HCT116 (cell line): ENCODE data around the gene FXYD4. TPM values are rescaled to one million over a fixed set of nuclear protein-coding genes. Genes with fewer than 3 reads are reported as not detected.

ENCODE experiments used
- ATAC-seq: fragments of 200-7000 bp; cut with Tn5 transposase; 2 replicates; pipeline ENCODE4 v1.9.1; 2020; ENCODE audit warnings: mild to moderate bottlenecking, moderate library complexity
- BruUV-seq: library from RNA; stranded (reverse); fragments of 400-500 nt; replicated peaks from 2 replicates; lab custom pipeline; 2021; lab: Mats Ljungman, UMichigan
- CTCF ChIA-PET: fragments of 300-600 bp; sonication (Branson Sonifier 250); formaldehyde crosslinking; loops from one replicate; lab custom pipeline; 2021; ENCODE audit warnings: antibody characterized with exemption; lab: Charles Lee
- POLR2A ChIA-PET: fragments of 300-600, 350-600 bp; sonication (Branson Sonifier 250); formaldehyde crosslinking; loops from one replicate; lab custom pipeline; 2021; ENCODE audit warnings: antibody characterized with exemption; lab: Charles Lee
- RAD21 ChIA-PET, 2 experiments: fragments of 300-600 bp; sonication (Branson Sonifier 250); formaldehyde crosslinking; loops; one replicate each; lab custom pipeline; 2023; ENCODE audit warnings: low total read pairs in 2 of 2; ENCODE audit not compliant: uncharacterized antibody in 2 of 2, unreplicated experiment in 2 of 2, low non-redundant PET in 1 of 2; lab: Charles Lee
- DNase-seq: peaks from one replicate; pipeline ENCODE4 v3.0.0-alpha.2; 2010; ENCODE audit warnings: low read depth, low spot score
- H2AFZ ChIP-seq: fragments of 200-600 bp; shearing (Covaris generic), sonication (generic); 2 replicates; pipeline ENCODE4 v1.6.1; 2017; ENCODE audit warnings: low read depth, mixed run types, mixed read lengths, antibody characterized with exemption, low read length; ENCODE audit not compliant: poor library complexity, severe bottlenecking
- H3K27ac ChIP-seq: 2 replicates; pipeline ENCODE4 v1.5.1; 2012; ENCODE audit warnings: low read depth, low read length
- H3K27me3 ChIP-seq: fragments of 200-600 bp; sonication (generic); 2 replicates; pipeline ENCODE4 v1.6.1; 2016; ENCODE audit warnings: mixed run types, low read length, mixed read lengths; ENCODE audit not compliant: insufficient read depth
- H3K36me3 ChIP-seq, 2 experiments: fragments of 200-500 bp in 1 of 2; fragments of 200-600 bp in 1 of 2; sonication (Bioruptor generic) in 1 of 2; sonication (generic) in 1 of 2; 2 replicates each; pipeline versions ENCODE4 v1.5.1 to v1.6.1; 2014 to 2016; ENCODE audit warnings: low read length in 2 of 2, inconsistent platforms in 1 of 2, mixed read lengths in 1 of 2, mixed run types in 1 of 2; ENCODE audit not compliant: insufficient read depth in 2 of 2, control insufficient read depth in 1 of 2
- H3K4me1 ChIP-seq, 2 experiments: fragments of 200-600 bp in 1 of 2; sonication (generic) in 1 of 2; 2 replicates each; pipeline versions ENCODE4 v1.5.1 to v1.6.1; 2012 to 2017; ENCODE audit warnings: low read length in 2 of 2, inconsistent platforms in 1 of 2, mild to moderate bottlenecking in 1 of 2, mixed read lengths in 1 of 2, mixed run types in 1 of 2, moderate library complexity in 1 of 2; ENCODE audit not compliant: insufficient read depth in 2 of 2, control insufficient read depth in 1 of 2
- H3K4me2 ChIP-seq: fragments of 200-600 bp; sonication (generic); 2 replicates; pipeline ENCODE4 v1.6.1; 2017; ENCODE audit warnings: mixed run types, low read length, mixed read lengths
- H3K4me3 ChIP-seq, 2 experiments: fragments of 200-600 bp in 1 of 2; sonication (generic) in 1 of 2; replicated peaks in 1 of 2; 2 replicates each; pipeline ENCODE4 v1.5.1; 2011 to 2016; ENCODE audit warnings: low read length in 2 of 2, control low read depth in 1 of 2, low read depth in 1 of 2, mild to moderate bottlenecking in 1 of 2, mixed read lengths in 1 of 2, mixed run types in 1 of 2
- H3K79me2 ChIP-seq: fragments of 200-600 bp; sonication (generic); 2 replicates; pipeline ENCODE4 v1.6.1; 2017; ENCODE audit warnings: mild to moderate bottlenecking, mixed run types, low read length, moderate library complexity, mixed read lengths; ENCODE audit not compliant: insufficient read depth
- H3K9ac ChIP-seq: fragments of 200-600 bp; sonication (generic); 2 replicates; pipeline ENCODE4 v1.6.1; 2016; ENCODE audit warnings: low read length, mixed read lengths
- H3K9me2 ChIP-seq: fragments of 200-600 bp; sonication (generic), shearing (Covaris generic); 2 replicates; pipeline ENCODE4 v1.6.1; 2017; ENCODE audit warnings: mixed run types, mild to moderate bottlenecking, moderate library complexity; ENCODE audit not compliant: insufficient read depth
- H3K9me3 ChIP-seq, 2 experiments: fragments of 200-500 bp in 1 of 2; fragments of 200-600 bp in 1 of 2; sonication (Bioruptor generic) in 1 of 2; sonication (generic) in 1 of 2; 2 replicates each; pipeline ENCODE4 v1.6.1; 2014 to 2017; ENCODE audit warnings: low read length in 2 of 2, mixed read lengths in 2 of 2, inconsistent platforms in 1 of 2, low read depth in 1 of 2, mild to moderate bottlenecking in 1 of 2, mixed run types in 1 of 2, moderate library complexity in 1 of 2; ENCODE audit not compliant: control insufficient read depth in 1 of 2, insufficient read depth in 1 of 2
- H4K20me1 ChIP-seq: fragments of 200-600 bp; sonication (generic), shearing (Covaris generic); 2 replicates; pipeline ENCODE4 v1.6.1; 2017; ENCODE audit warnings: mixed run types, mild to moderate bottlenecking, moderate library complexity; ENCODE audit not compliant: insufficient read depth
- CBX3 ChIP-seq: IDR thresholded peaks from 2 replicates; pipeline ENCODE4 v1.6.1; 2012; ENCODE audit warnings: low read depth
- CTCF ChIP-seq, 3 experiments: fragments of 200-600 bp in 1 of 3; sonication (generic) in 1 of 3; IDR thresholded peaks in 2 of 3; conservative IDR thresholded peaks in 1 of 3; 2 replicates each; pipeline ENCODE4 v1.5.1; 2012 to 2017; ENCODE audit warnings: low read depth in 2 of 3, low read length in 2 of 3, antibody characterized with exemption in 1 of 3, borderline replicate concordance in 1 of 3, control low read depth in 1 of 3, mild to moderate bottlenecking in 1 of 3, mixed read lengths in 1 of 3, mixed run types in 1 of 3, moderate library complexity in 1 of 3; ENCODE audit not compliant: insufficient read depth in 1 of 3
- ELF1 ChIP-seq: IDR thresholded peaks from 2 replicates; pipeline ENCODE4 v1.6.1; 2012; ENCODE audit warnings: low read depth, borderline replicate concordance
- REST ChIP-seq: IDR thresholded peaks from 2 replicates; pipeline ENCODE4 v1.6.1; 2012; ENCODE audit warnings: low read depth
- YY1 ChIP-seq: IDR thresholded peaks from 2 replicates; pipeline ENCODE4 v1.6.1; 2011; ENCODE audit warnings: low read length, low read depth, moderate library complexity, mild to moderate bottlenecking; ENCODE audit not compliant: insufficient replicate concordance; ENCODE audit errors: extremely low read depth
- intact Hi-C: fragments of 100-400 bp; cut with micrococcal nuclease; formaldehyde crosslinking; loops from 2 replicates; pipeline ENCODE4 v1.10.0; 2022
- total RNA-seq: library from RNA; stranded (reverse); gene quantifications from one replicate; pipeline ENCODE4 v1.2.1, GENCODE V29; 2021; ENCODE audit not compliant: unreplicated experiment

The FXYD4 gene
- total RNA-seq, 1 experiment from 2014 or later, result 0.71 TPM

- TF ChIP-seq REST (no peak), ELF1 (no peak), CTCF (IDR thresholded peaks at IDR 0.05 in 2 of 3, conservative IDR thresholded peaks at IDR 0.05 in 1 of 3; ENCODE audit: borderline replicate concordance in 1 of 3, insufficient read depth in 1 of 3, low read depth in 2 of 3, low read length in 2 of 3) (no peak)
These were observed 17.7 kb upstream of the FXYD4 start (continued) for GRCh38 chr10:43353495-43354329.

GRCh38 chr10:43354330-43354635 is 17.2 kb upstream of the FXYD4 start:
- Histone ChIP-seq H3K9ac (no peak overlapping the region), H2AFZ (no peak overlapping the region), H4K20me1 (no peaks in the 10 kb centered on the region), H3K27ac (no peak overlapping the region), H3K4me1 (peaks cover 17 to 32% of the 10 kb centered on the region in 2 experiments), H3K9me3 (no peaks in the 10 kb centered on the region), H3K27me3 (no peaks in the 10 kb centered on the region), H3K36me3 (no peaks in the 10 kb centered on the region), H3K9me2 (no peaks in the 10 kb centered on the region), H3K4me3 (no peak overlapping the region), H3K4me2 (no peak overlapping the region), H3K79me2 (no peaks in the 10 kb centered on the region)
- intact Hi-C loops, result no loop called here
- ATAC-seq (no peak), DNase-seq (no peak)
- ChIA-PET CTCF (no interaction called here), POLR2A (interaction anchor here (0.7 kb wide), 2 partner anchors 48 to 55 kb away, joined by 3 read pairs; partner anchors contain the start of gene HNRNPF), RAD21 (no interaction called here)
- no peak for TF ChIP-seq YY1
- no peak for TF ChIP-seq ELF1
- TF ChIP-seq CBX3, result no peak
- BruUV-seq, result no TSS peak
